AG04449 (cell line): Measurements from ENCODE around the gene ALDH18A1.

Experiments
- CTCF ChIA-PET: fragments of 350-600 bp; formaldehyde crosslinking; extraction: SDS; loops from one replicate; lab custom pipeline; 2021; ENCODE audit warnings: antibody characterized with exemption; lab: Yijun Ruan, JAX
- POLR2A ChIA-PET: fragments of 400-600, 350-600 bp; formaldehyde crosslinking; extraction: SDS; loops from one replicate; lab custom pipeline; 2020; ENCODE audit warnings: antibody characterized with exemption, inconsistent platforms; lab: Yijun Ruan, JAX
- DNase-seq: peaks from one replicate; pipeline ENCODE4 v3.0.0-alpha.2; 2010; ENCODE audit warnings: low read depth, low spot score
- H3K4me3 ChIP-seq: 2 replicates; pipeline ENCODE4 v1.5.1; 2011; ENCODE audit warnings: low read depth, mild to moderate bottlenecking, control low read depth, low read length
- CTCF ChIP-seq: IDR thresholded peaks from one replicate; pipeline ENCODE4 v1.5.1; 2011; ENCODE audit warnings: mild to moderate bottlenecking, moderate library complexity, low read length, control low read depth, inconsistent platforms; ENCODE audit not compliant: insufficient read depth; ENCODE audit errors: missing control alignments

Gene ALDH18A1

GRCh38 chr10:95559471-95559870, 97.0 kb downstream of the ALDH18A1 start:
- no peak for DNase-seq
- ChIA-PET POLR2A (no interaction called here), CTCF (no interaction called here)
- no peak overlapping the region; the same call in 1 of the 2 replicates for H3K4me3 ChIP-seq
- no peak for TF ChIP-seq CTCF

GRCh38 chr10:95558593-95559320, 97.8 kb downstream of the ALDH18A1 start:
- DNase-seq: no peak
- CTCF ChIA-PET: interaction anchor here (1.5 kb wide), 1 partner anchor 113 kb away, joined by 3 read pairs; no protein-coding TSS in a partner anchor
- no peak overlapping the region for H3K4me3 ChIP-seq
- POLR2A ChIA-PET: no interaction called here
- TF ChIP-seq CTCF: no peak

- H3K4me3 ChIP-seq: no peak overlapping the region
- DNase-seq: no peak
- ChIA-PET CTCF (interaction anchor here (1.5 kb wide), 1 partner anchor 111 kb away, joined by 3 read pairs; no protein-coding TSS in a partner anchor), POLR2A (no interaction called here)
- TF ChIP-seq CTCF: no peak
Observed at GRCh38 chr10:95556994-95557767, 99.3 kb downstream of the ALDH18A1 start.
